ENCODE results near the gene LTB4R2.

The LTB4R2 gene

DNA sequence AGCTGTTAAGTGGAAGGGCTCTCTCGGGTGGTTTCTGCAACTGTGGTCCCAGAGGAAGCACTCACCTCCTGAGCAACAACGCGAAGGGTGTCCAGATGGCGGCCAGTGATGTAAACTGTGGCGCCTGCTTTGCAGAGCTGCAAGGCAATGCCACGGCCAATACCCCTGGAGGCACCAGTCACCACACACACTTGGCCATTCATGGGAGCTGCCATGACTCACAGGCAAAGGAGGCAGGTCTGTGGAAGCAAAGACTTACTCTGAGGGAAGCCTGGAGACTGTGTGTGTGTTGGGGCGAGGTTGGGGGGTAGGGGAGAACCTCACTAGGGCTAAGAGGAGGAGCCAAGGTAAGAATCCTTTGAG, 11.1 kb upstream of the LTB4R2 start:
- H3K4me1 ChIP-seq (ENCODE audit: control insufficient read depth in 1 of 2, insufficient read depth in 2 of 2, low read length in 2 of 2) = peaks cover 54 to 58% of the 10 kb centered on the region in 2 donors
- peaks cover 32 to 45% of the 10 kb centered on the region in 2 donors for H3K36me3 ChIP-seq (ENCODE audit: control insufficient read depth in 1 of 2, insufficient read depth in 2 of 2, low read length in 2 of 2)
- H3K27ac ChIP-seq (ENCODE audit: low read depth, low read length) = peak overlapping the region; percentile 90

DNA sequence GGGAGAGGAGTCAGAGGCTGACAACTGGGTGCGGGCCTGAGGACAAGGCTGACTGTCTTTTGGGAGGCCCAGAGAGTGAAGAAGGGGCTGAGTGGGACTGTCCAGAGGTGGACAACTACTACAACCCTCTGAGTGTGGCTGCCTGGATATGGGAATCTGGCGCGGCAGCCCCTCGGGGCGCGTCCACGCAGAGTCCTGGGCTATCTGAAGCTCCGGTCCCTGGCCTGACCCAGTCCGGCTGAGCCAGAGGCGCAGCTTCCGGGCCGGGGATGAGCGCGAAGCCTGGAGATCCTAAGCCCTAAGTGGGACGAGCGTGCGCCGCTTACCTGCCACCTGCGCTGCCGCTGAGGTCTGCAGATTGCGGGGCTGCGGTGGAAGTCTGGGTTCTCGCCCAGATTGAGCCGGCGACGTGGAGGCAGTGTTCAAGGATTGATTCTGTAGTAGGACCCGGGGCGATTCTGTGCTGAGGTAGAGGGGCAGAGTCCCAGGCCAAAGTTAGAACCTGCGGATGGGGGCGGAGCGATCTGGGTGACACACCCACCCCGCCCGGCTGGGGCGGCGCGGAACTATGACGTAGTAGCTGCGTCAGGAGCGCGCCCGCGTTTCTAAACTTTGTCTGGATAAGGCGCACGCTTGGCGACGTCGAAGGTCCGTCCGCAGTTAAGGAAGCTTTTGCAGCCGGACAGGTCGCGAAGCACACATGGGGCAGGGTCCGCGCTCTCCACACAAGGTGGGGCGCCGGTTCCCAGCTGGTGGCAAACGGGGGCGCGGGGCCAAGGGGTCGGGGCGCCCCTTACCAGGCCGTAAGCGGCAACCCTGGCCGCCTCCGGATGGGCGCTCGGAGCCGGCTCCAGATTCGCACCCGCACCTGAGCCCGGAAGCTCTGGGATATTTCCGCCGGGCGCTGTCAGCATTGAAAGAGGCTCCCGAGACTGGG, 10.4 kb upstream of the LTB4R2 start, which contains the start of the genes DHRS1 and NOP9:
Gene DHRS1 (minus strand): TSS at position 526 of the 937 bp plus-strand sequence. CDS start 674 bp downstream, outside the sequence.
Gene NOP9 (plus strand): TSS at position 596 of the 937 bp plus-strand sequence. CDS start 105 bp downstream, at position 701.
- no peaks in the 10 kb centered on the region for H3K9me3 ChIP-seq (ENCODE audit: control insufficient read depth in 1 of 2, low read length in 2 of 2)
- H3K4me3 ChIP-seq (ENCODE audit: low read depth in 1 of 2, low read length in 2 of 2) = peak within 1 kb of the TSS; percentile 85 to 93
- H3K9ac ChIP-seq (ENCODE audit: low read depth in 1 of 2, low read length in 2 of 2) = peak within 1 kb of the TSS; percentile 97 to 99
- peaks cover 60 to 64% of the 10 kb centered on the region in 2 donors for H3K4me1 ChIP-seq (ENCODE audit: control insufficient read depth in 1 of 2, insufficient read depth in 2 of 2, low read length in 2 of 2)
- H3K27ac ChIP-seq (ENCODE audit: low read depth, low read length) = peak within 1 kb of the TSS; percentile 90
- no peaks in the 10 kb centered on the region for H3K27me3 ChIP-seq (ENCODE audit: control insufficient read depth in 1 of 2, insufficient read depth in 2 of 2, low read length in 2 of 2)
- H3K36me3 ChIP-seq (ENCODE audit: control insufficient read depth in 1 of 2, insufficient read depth in 2 of 2, low read length in 2 of 2) = peaks cover 38 to 51% of the 10 kb centered on the region in 2 donors

More for the DNA sequence above, 11.1 kb upstream of the LTB4R2 start:
- no peaks in the 10 kb centered on the region for H3K9me3 ChIP-seq (ENCODE audit: control insufficient read depth in 1 of 2, low read length in 2 of 2)
- H3K4me3 ChIP-seq (ENCODE audit: low read depth in 1 of 2, low read length in 2 of 2) = peak overlapping the region; percentile 85 to 93
- H3K27me3 ChIP-seq (ENCODE audit: control insufficient read depth in 1 of 2, insufficient read depth in 2 of 2, low read length in 2 of 2) = no peaks in the 10 kb centered on the region
- peak overlapping the region; percentile 97 to 99 for H3K9ac ChIP-seq (ENCODE audit: low read depth in 1 of 2, low read length in 2 of 2)

GRCh38 chr14:24300326-24300980, 9.5 kb upstream of the LTB4R2 start:
- no peaks in the 10 kb centered on the region for H3K27me3 ChIP-seq (ENCODE audit: control insufficient read depth in 1 of 2, insufficient read depth in 2 of 2, low read length in 2 of 2)
- H3K36me3 ChIP-seq (ENCODE audit: control insufficient read depth in 1 of 2, insufficient read depth in 2 of 2, low read length in 2 of 2) = peaks cover 46 to 56% of the 10 kb centered on the region in 2 donors
- peaks cover 60 to 70% of the 10 kb centered on the region in 2 donors for H3K4me1 ChIP-seq (ENCODE audit: control insufficient read depth in 1 of 2, insufficient read depth in 2 of 2, low read length in 2 of 2)
- H3K27ac ChIP-seq (ENCODE audit: low read depth, low read length) = peak overlapping the region; percentile 71
- no peaks in the 10 kb centered on the region for H3K9me3 ChIP-seq (ENCODE audit: control insufficient read depth in 1 of 2, low read length in 2 of 2)
- peak overlapping the region; percentile 97 to 99 for H3K9ac ChIP-seq (ENCODE audit: low read depth in 1 of 2, low read length in 2 of 2)
- peak overlapping the region; percentile 85 to 93 for H3K4me3 ChIP-seq (ENCODE audit: low read depth in 1 of 2, low read length in 2 of 2)

DNA sequence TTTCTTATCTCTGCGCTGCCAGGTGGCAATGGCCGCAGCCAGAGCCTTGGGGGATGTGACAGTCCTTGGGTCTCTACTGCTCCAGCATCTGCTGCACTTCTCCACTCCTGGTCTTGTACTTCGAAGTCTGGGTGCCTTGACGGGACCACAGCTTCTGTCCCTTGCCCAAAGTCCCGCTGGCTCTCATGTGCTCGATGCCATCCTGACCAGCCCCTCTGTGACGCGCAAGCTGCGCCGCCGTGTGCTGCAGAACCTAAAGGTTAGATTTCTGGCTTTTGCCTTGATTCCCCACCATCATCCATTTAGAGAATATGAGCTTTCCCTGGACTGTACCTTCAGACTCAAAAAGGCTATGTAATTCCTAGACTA, 5.9 kb upstream of the LTB4R2 start:
- peaks cover 45 to 54% of the 10 kb centered on the region in 2 donors for H3K36me3 ChIP-seq (ENCODE audit: control insufficient read depth in 1 of 2, insufficient read depth in 2 of 2, low read length in 2 of 2)
- H3K4me3 ChIP-seq (ENCODE audit: low read depth in 1 of 2, low read length in 2 of 2) = no peak overlapping the region
- H3K9me3 ChIP-seq (ENCODE audit: control insufficient read depth in 1 of 2, low read length in 2 of 2) = no peaks in the 10 kb centered on the region
- peak overlapping the region; percentile 57 for H3K27ac ChIP-seq (ENCODE audit: low read depth, low read length)
- peak overlapping the region in 1 of 2 donors; percentile 8 for H3K9ac ChIP-seq (ENCODE audit: low read depth in 1 of 2, low read length in 2 of 2)
- H3K27me3 ChIP-seq (ENCODE audit: control insufficient read depth in 1 of 2, insufficient read depth in 2 of 2, low read length in 2 of 2) = no peaks in the 10 kb centered on the region
- peaks cover 54 to 74% of the 10 kb centered on the region in 2 donors for H3K4me1 ChIP-seq (ENCODE audit: control insufficient read depth in 1 of 2, insufficient read depth in 2 of 2, low read length in 2 of 2)

DNA sequence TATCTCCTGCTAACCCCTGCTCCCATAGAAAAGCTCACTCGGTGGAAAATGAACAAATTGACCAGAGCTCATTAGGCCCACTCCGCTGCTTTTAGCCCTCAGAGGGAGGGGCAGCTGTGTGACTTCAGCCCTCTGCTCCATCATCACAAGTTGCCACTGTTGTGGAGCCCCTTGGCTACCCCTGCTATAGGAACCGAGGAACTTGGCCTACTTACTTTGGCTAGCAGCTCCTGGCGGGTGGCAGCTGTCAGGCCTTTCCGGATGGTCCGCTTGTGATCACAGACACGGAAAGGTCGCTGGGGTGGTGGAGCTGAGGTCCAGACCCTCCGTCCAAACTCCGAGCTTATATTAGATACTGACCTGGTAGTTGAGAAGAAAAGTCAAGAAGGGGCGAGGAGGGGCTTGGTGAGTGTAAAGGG, 2.8 kb upstream of the LTB4R2 start:
- peaks cover 56 to 78% of the 10 kb centered on the region in 2 donors for H3K4me1 ChIP-seq (ENCODE audit: control insufficient read depth in 1 of 2, insufficient read depth in 2 of 2, low read length in 2 of 2)
- peak overlapping the region; percentile 74 for H3K27ac ChIP-seq (ENCODE audit: low read depth, low read length)
- no peaks in the 10 kb centered on the region for H3K9me3 ChIP-seq (ENCODE audit: control insufficient read depth in 1 of 2, low read length in 2 of 2)
- H3K36me3 ChIP-seq (ENCODE audit: control insufficient read depth in 1 of 2, insufficient read depth in 2 of 2, low read length in 2 of 2) = peaks cover 36 to 43% of the 10 kb centered on the region in 2 donors
- no peaks in the 10 kb centered on the region for H3K27me3 ChIP-seq (ENCODE audit: control insufficient read depth in 1 of 2, insufficient read depth in 2 of 2, low read length in 2 of 2)
- H3K4me3 ChIP-seq (ENCODE audit: low read depth in 1 of 2, low read length in 2 of 2) = peak overlapping the region; percentile 65 to 70
- H3K9ac ChIP-seq (ENCODE audit: low read depth in 1 of 2, low read length in 2 of 2) = peak overlapping the region; percentile 55 to 71

GRCh38 chr14:24307575-24308341, 2.2 kb upstream of the LTB4R2 start, which contains the start of gene CIDEB:
TSS of gene CIDEB (minus strand) at chr14:24307977. CDS start at chr14:24307858, 119 bp downstream.
- Histone ChIP-seq H3K27me3 (ENCODE audit: control insufficient read depth in 1 of 2, insufficient read depth in 2 of 2, low read length in 2 of 2) (no peaks in the 10 kb centered on the region), H3K9ac (ENCODE audit: low read depth in 1 of 2, low read length in 2 of 2) (peak within 1 kb of the TSS; percentile 55 to 71), H3K4me3 (ENCODE audit: low read depth in 1 of 2, low read length in 2 of 2) (peak within 1 kb of the TSS; percentile 65 to 70), H3K9me3 (ENCODE audit: control insufficient read depth in 1 of 2, low read length in 2 of 2) (no peaks in the 10 kb centered on the region), H3K4me1 (ENCODE audit: control insufficient read depth in 1 of 2, insufficient read depth in 2 of 2, low read length in 2 of 2) (peaks cover 50 to 76% of the 10 kb centered on the region in 2 donors), H3K27ac (ENCODE audit: low read depth, low read length) (peak within 1 kb of the TSS; percentile 74), H3K36me3 (ENCODE audit: control insufficient read depth in 1 of 2, insufficient read depth in 2 of 2, low read length in 2 of 2) (peaks cover 32 to 37% of the 10 kb centered on the region in 2 donors)

GRCh38 chr14:24308342-24309124, 1.4 kb upstream of the LTB4R2 start:
- H3K27me3 ChIP-seq (ENCODE audit: control insufficient read depth in 1 of 2, insufficient read depth in 2 of 2, low read length in 2 of 2) = no peaks in the 10 kb centered on the region
- H3K9me3 ChIP-seq (ENCODE audit: control insufficient read depth in 1 of 2, low read length in 2 of 2) = no peaks in the 10 kb centered on the region
- peaks cover 30 to 31% of the 10 kb centered on the region in 2 donors for H3K36me3 ChIP-seq (ENCODE audit: control insufficient read depth in 1 of 2, insufficient read depth in 2 of 2, low read length in 2 of 2)
- peaks cover 47 to 76% of the 10 kb centered on the region in 2 donors for H3K4me1 ChIP-seq (ENCODE audit: control insufficient read depth in 1 of 2, insufficient read depth in 2 of 2, low read length in 2 of 2)
- peak overlapping the region; percentile 22 to 55 for H3K9ac ChIP-seq (ENCODE audit: low read depth in 1 of 2, low read length in 2 of 2)
- H3K27ac ChIP-seq (ENCODE audit: low read depth, low read length) = no peak overlapping the region
- H3K4me3 ChIP-seq (ENCODE audit: low read depth in 1 of 2, low read length in 2 of 2) = peak overlapping the region in 1 of 2 donors; percentile 70

GRCh38 chr14:24310265-24310645, 315 bp downstream of the LTB4R2 start:
- H3K36me3 ChIP-seq (ENCODE audit: control insufficient read depth in 1 of 2, insufficient read depth in 2 of 2, low read length in 2 of 2) = peaks cover 13 to 14% of the 10 kb centered on the region in 2 donors
- no peaks in the 10 kb centered on the region for H3K9me3 ChIP-seq (ENCODE audit: control insufficient read depth in 1 of 2, low read length in 2 of 2)
- peak overlapping the region; percentile 59 to 69 for H3K4me3 ChIP-seq (ENCODE audit: low read depth in 1 of 2, low read length in 2 of 2)
- H3K27ac ChIP-seq (ENCODE audit: low read depth, low read length) = peak overlapping the region; percentile 71
- H3K9ac ChIP-seq (ENCODE audit: low read depth in 1 of 2, low read length in 2 of 2) = peak overlapping the region; percentile 55 to 61
- H3K27me3 ChIP-seq (ENCODE audit: control insufficient read depth in 1 of 2, insufficient read depth in 2 of 2, low read length in 2 of 2) = peaks cover 0 to under 1% of the 10 kb centered on the region in 2 donors
- H3K4me1 ChIP-seq (ENCODE audit: control insufficient read depth in 1 of 2, insufficient read depth in 2 of 2, low read length in 2 of 2) = peaks cover 55 to 81% of the 10 kb centered on the region in 2 donors

Data from duodenal mucosa (tissue), 2 donors.